RWPE2 (cell line): ENCODE results near the gene ARHGEF2.
"Not testable (repeated sequence)": the region's sequence is repeated elsewhere in the genome, so short reads cannot be mapped to it uniquely, and the experiment has no call there.

Experiments used
- ATAC-seq: fragments of 200-7000 bp; cut with Tn5 transposase; 3 replicates; pipeline ENCODE4 v1.9.1; 2021; ENCODE audit warnings: low read depth
- DNase-seq: peaks from one replicate; pipeline ENCODE4 v3.0.0-alpha.2; 2020; ENCODE audit warnings: low spot score
- H3K27ac ChIP-seq: fragments of 450-650 bp; 2 replicates; pipeline ENCODE4 v1.5.1; 2017; ENCODE audit warnings: mild to moderate bottlenecking; ENCODE audit not compliant: poor library complexity, severe bottlenecking
- H3K27me3 ChIP-seq: fragments of 250-450 bp; sonication (Bioruptor Pico); 2 replicates; pipeline ENCODE4 v1.5.1; 2021; ENCODE audit warnings: mild to moderate bottlenecking, moderate library complexity; ENCODE audit not compliant: insufficient read depth, poor library complexity, severe bottlenecking
- H3K36me3 ChIP-seq: fragments of 250-450 bp; sonication (Bioruptor Pico); 2 replicates; pipeline ENCODE4 v1.5.1; 2020; ENCODE audit warnings: low read depth, mild to moderate bottlenecking, moderate library complexity
- H3K4me1 ChIP-seq: fragments of 250-450 bp; sonication (Bioruptor Pico); 2 replicates; pipeline ENCODE4 v1.5.1; 2021; ENCODE audit warnings: mild to moderate bottlenecking, moderate library complexity; ENCODE audit not compliant: insufficient read depth, poor library complexity, severe bottlenecking
- H3K4me3 ChIP-seq: fragments of 250-450 bp; sonication (Bioruptor Pico); 2 replicates; pipeline ENCODE4 v1.5.1; 2021; ENCODE audit warnings: mild to moderate bottlenecking, moderate library complexity; ENCODE audit not compliant: severe bottlenecking
- H3K9me3 ChIP-seq: fragments of 250-450 bp; sonication (Bioruptor Pico); 2 replicates; pipeline ENCODE4 v1.5.1; 2021; ENCODE audit warnings: mild to moderate bottlenecking, moderate library complexity; ENCODE audit not compliant: severe bottlenecking
- CTCF ChIP-seq: fragments of 450-650 bp; IDR thresholded peaks from one replicate; pipeline ENCODE4 v1.5.1; 2017; ENCODE audit warnings: mild to moderate bottlenecking, moderate library complexity; ENCODE audit not compliant: poor library complexity, severe bottlenecking

Gene ARHGEF2

GRCh38 chr1:155933591-155934096, 44.7 kb downstream of the ARHGEF2 start:
- Histone ChIP-seq H3K27me3 (no peaks in the 10 kb centered on the region), H3K36me3 (peaks cover 54% of the 10 kb centered on the region), H3K4me1 (peaks cover 41% of the 10 kb centered on the region), H3K4me3 (peak overlapping the region; percentile 91), H3K27ac (peak overlapping the region; percentile 72), H3K9me3 (no peaks in the 10 kb centered on the region)
- no peak for TF ChIP-seq CTCF
- ATAC-seq (no peak), DNase-seq (no peak)

- Histone ChIP-seq H3K9me3 (no peaks in the 10 kb centered on the region), H3K4me1 (peaks cover 41% of the 10 kb centered on the region), H3K27me3 (no peaks in the 10 kb centered on the region), H3K36me3 (peaks cover 65% of the 10 kb centered on the region), H3K4me3 (peak overlapping the region; percentile 1), H3K27ac (peak overlapping the region; percentile 72)
- ATAC-seq: no peak
- no peak for TF ChIP-seq CTCF
- DNase-seq: no peak
These were observed 45.9 kb downstream of the ARHGEF2 start for GRCh38 chr1:155932487-155932886.

GRCh38 chr1:155932081-155932480, 46.3 kb downstream of the ARHGEF2 start:
- Histone ChIP-seq H3K36me3 (peaks cover 70% of the 10 kb centered on the region), H3K9me3 (no peaks in the 10 kb centered on the region), H3K27ac (peak overlapping the region; percentile 72), H3K27me3 (no peaks in the 10 kb centered on the region), H3K4me3 (peak overlapping the region; percentile 1), H3K4me1 (peaks cover 41% of the 10 kb centered on the region)
- ATAC-seq (peak; percentile 55), DNase-seq (no peak)
- TF ChIP-seq CTCF: no peak

GRCh38 chr1:155931332-155932038, 46.9 kb downstream of the ARHGEF2 start:
- peaks cover 41% of the 10 kb centered on the region for H3K4me1 ChIP-seq
- DNase-seq (no peak), ATAC-seq (peak; percentile 21; the same call in 2 of the 3 replicates)
- peak overlapping the region; percentile 72 for H3K27ac ChIP-seq
- TF ChIP-seq CTCF: no peak
- peaks cover 75% of the 10 kb centered on the region for H3K36me3 ChIP-seq
- H3K27me3 ChIP-seq: no peaks in the 10 kb centered on the region
- no peak overlapping the region for H3K4me3 ChIP-seq
- H3K9me3 ChIP-seq: no peaks in the 10 kb centered on the region

GRCh38 chr1:155930725-155931124, 47.6 kb downstream of the ARHGEF2 start:
- H3K27ac ChIP-seq: peak overlapping the region; percentile 72
- not testable (repeated sequence) for H3K4me3 ChIP-seq

More at GRCh38 chr1:155930725-155931124, 47.6 kb downstream of the ARHGEF2 start:
- DNase-seq, ATAC-seq, H3K27me3 ChIP-seq, H3K9me3 ChIP-seq: not testable (repeated sequence)
- Histone ChIP-seq H3K36me3 (peaks cover 83% of the 10 kb centered on the region), H3K4me1 (peaks cover 41% of the 10 kb centered on the region)
